DOHH2 (cell line): Measurements from ENCODE around the gene ZNF256.

Source experiments
- H3F3A ChIP-seq: fragments of 200-600 bp; sonication (generic), shearing (Covaris generic); 2 replicates; pipeline ENCODE4 v1.6.0; 2016; ENCODE audit warnings: antibody characterized with exemption, mild to moderate bottlenecking; ENCODE audit not compliant: control insufficient read depth, insufficient read depth
- H3K27ac ChIP-seq: fragments of 200-600 bp; sonication (generic); 2 replicates; pipeline ENCODE4 v1.5.1; 2014; ENCODE audit warnings: low read depth, mild to moderate bottlenecking, low read length, moderate library complexity
- H3K27me3 ChIP-seq: fragments of 200-600 bp; sonication (generic); 2 replicates; pipeline ENCODE4 v1.6.1; 2014; ENCODE audit warnings: mild to moderate bottlenecking, low read length, mixed read lengths; ENCODE audit not compliant: control insufficient read depth
- H3K36me3 ChIP-seq: fragments of 200-600 bp; sonication (generic); 2 replicates; pipeline ENCODE4 v1.6.1; 2014; ENCODE audit warnings: mild to moderate bottlenecking, low read length, moderate library complexity, mixed read lengths; ENCODE audit not compliant: control insufficient read depth
- H3K4me1 ChIP-seq: fragments of 200-600 bp; sonication (generic); 2 replicates; pipeline ENCODE4 v1.6.1; 2014; ENCODE audit warnings: mild to moderate bottlenecking, low read length, mixed read lengths; ENCODE audit not compliant: control insufficient read depth
- H3K4me2 ChIP-seq: fragments of 200-600 bp; sonication (generic); 2 replicates; pipeline ENCODE4 v1.6.0; 2014; ENCODE audit warnings: mild to moderate bottlenecking, low read length, moderate library complexity
- H3K4me3 ChIP-seq: fragments of 200-600 bp; sonication (generic); 2 replicates; pipeline ENCODE4 v1.5.1; 2014; ENCODE audit warnings: mild to moderate bottlenecking, low read length, mixed read lengths
- H3K79me2 ChIP-seq: fragments of 200-600 bp; sonication (generic); 2 replicates; pipeline ENCODE4 v1.6.1; 2014; ENCODE audit warnings: mild to moderate bottlenecking, low read length, mixed read lengths; ENCODE audit not compliant: control insufficient read depth
- H3K9me2 ChIP-seq: fragments of 200-600 bp; sonication (generic); replicated peaks from 2 replicates; pipeline ENCODE4 v1.6.1; 2014; ENCODE audit warnings: mild to moderate bottlenecking, low read length, mixed read lengths; ENCODE audit not compliant: control insufficient read depth
- H3K9me3 ChIP-seq: fragments of 200-600 bp; sonication (generic); 2 replicates; pipeline ENCODE4 v1.6.1; 2014; ENCODE audit warnings: antibody characterized with exemption, low read length, mixed read lengths; ENCODE audit not compliant: control insufficient read depth, insufficient read depth
- H4K20me1 ChIP-seq: fragments of 200-600 bp; sonication (generic); 2 replicates; pipeline ENCODE4 v1.6.0; 2014; ENCODE audit warnings: low read depth, mild to moderate bottlenecking, antibody characterized with exemption, low read length, moderate library complexity; ENCODE audit not compliant: control insufficient read depth, insufficient read depth
- CTCF ChIP-seq: fragments of 200-600 bp; sonication (generic); IDR thresholded peaks from one replicate; pipeline ENCODE4 v1.5.1; 2014; ENCODE audit warnings: antibody characterized with exemption, mild to moderate bottlenecking, low read depth, low read length; ENCODE audit not compliant: poor library complexity, severe bottlenecking
- EZH2phosphoT487 ChIP-seq: fragments of 200-600 bp; sonication (generic); IDR thresholded peaks from 2 replicates; pipeline ENCODE4 v1.6.1; 2017; ENCODE audit warnings: borderline replicate concordance, mild to moderate bottlenecking, antibody characterized with exemption, low read length, moderate library complexity, mixed read lengths

Gene ZNF256

GRCh38 chr19:57974434-57974833 lies 26.9 kb upstream of the ZNF256 start, which contains the start of gene C19orf18:
TSS of gene C19orf18 (minus strand) at chr19:57974534. CDS start at chr19:57974432, 102 bp downstream.
- no peaks in the 10 kb centered on the region for H3K79me2 ChIP-seq
- no peaks in the 10 kb centered on the region for H3K9me2 ChIP-seq
- no peaks in the 10 kb centered on the region for H3K4me1 ChIP-seq
- H3K36me3 ChIP-seq, result no peaks in the 10 kb centered on the region
- peaks cover 44% of the 10 kb centered on the region for H3K9me3 ChIP-seq
- H3K4me3 ChIP-seq, result no peak within 1 kb of the TSS
- TF ChIP-seq EZH2phosphoT487 (no peak), CTCF (no peak)
- no peaks in the 10 kb centered on the region for H4K20me1 ChIP-seq
- no peak within 1 kb of the TSS for H3K27ac ChIP-seq
- H3F3A ChIP-seq, result no peaks in the 10 kb centered on the region
- H3K4me2 ChIP-seq, result no peak within 1 kb of the TSS
- H3K27me3 ChIP-seq, result no peaks in the 10 kb centered on the region

GRCh38 chr19:57964761-57965160 lies 17.3 kb upstream of the ZNF256 start:
- peaks cover 16% of the 10 kb centered on the region; the same call in 1 of the 2 replicates for H3K9me3 ChIP-seq

GRCh38 chr19:57961785-57962184 lies 14.3 kb upstream of the ZNF256 start:
- no peak overlapping the region for H3K27ac ChIP-seq
- H3K27me3 ChIP-seq, result no peaks in the 10 kb centered on the region
- no peaks in the 10 kb centered on the region for H3K36me3 ChIP-seq
- H3F3A ChIP-seq, result no peaks in the 10 kb centered on the region
- H3K9me3 ChIP-seq, result peaks cover 14% of the 10 kb centered on the region; the same call in 1 of the 2 replicates
- H3K4me3 ChIP-seq, result no peak overlapping the region
- no peaks in the 10 kb centered on the region for H4K20me1 ChIP-seq
- no peak overlapping the region for H3K4me2 ChIP-seq
- H3K79me2 ChIP-seq, result no peaks in the 10 kb centered on the region
- no peak for TF ChIP-seq CTCF
- TF ChIP-seq EZH2phosphoT487, result no peak
- no peaks in the 10 kb centered on the region for H3K9me2 ChIP-seq
- no peaks in the 10 kb centered on the region for H3K4me1 ChIP-seq

More at GRCh38 chr19:57964761-57965160, 17.3 kb upstream of the ZNF256 start:
- H3K36me3 ChIP-seq, result no peaks in the 10 kb centered on the region
- no peak overlapping the region for H3K4me3 ChIP-seq
- no peaks in the 10 kb centered on the region for H3K79me2 ChIP-seq
- H4K20me1 ChIP-seq, result no peaks in the 10 kb centered on the region
- H3K27ac ChIP-seq, result no peak overlapping the region
- H3K4me2 ChIP-seq, result no peak overlapping the region
- H3F3A ChIP-seq, result no peaks in the 10 kb centered on the region
- H3K4me1 ChIP-seq, result no peaks in the 10 kb centered on the region
- no peak for TF ChIP-seq CTCF
- no peak for TF ChIP-seq EZH2phosphoT487
- no peaks in the 10 kb centered on the region for H3K27me3 ChIP-seq
- no peaks in the 10 kb centered on the region for H3K9me2 ChIP-seq
